ENCODE results near the gene RBM17. TPM values are rescaled to one million over a fixed set of nuclear protein-coding genes. Genes with fewer than 3 reads are reported as not detected.

RBM17 gene
- total RNA-seq, 1 experiment from 2014 or later = 129 TPM

DNA sequence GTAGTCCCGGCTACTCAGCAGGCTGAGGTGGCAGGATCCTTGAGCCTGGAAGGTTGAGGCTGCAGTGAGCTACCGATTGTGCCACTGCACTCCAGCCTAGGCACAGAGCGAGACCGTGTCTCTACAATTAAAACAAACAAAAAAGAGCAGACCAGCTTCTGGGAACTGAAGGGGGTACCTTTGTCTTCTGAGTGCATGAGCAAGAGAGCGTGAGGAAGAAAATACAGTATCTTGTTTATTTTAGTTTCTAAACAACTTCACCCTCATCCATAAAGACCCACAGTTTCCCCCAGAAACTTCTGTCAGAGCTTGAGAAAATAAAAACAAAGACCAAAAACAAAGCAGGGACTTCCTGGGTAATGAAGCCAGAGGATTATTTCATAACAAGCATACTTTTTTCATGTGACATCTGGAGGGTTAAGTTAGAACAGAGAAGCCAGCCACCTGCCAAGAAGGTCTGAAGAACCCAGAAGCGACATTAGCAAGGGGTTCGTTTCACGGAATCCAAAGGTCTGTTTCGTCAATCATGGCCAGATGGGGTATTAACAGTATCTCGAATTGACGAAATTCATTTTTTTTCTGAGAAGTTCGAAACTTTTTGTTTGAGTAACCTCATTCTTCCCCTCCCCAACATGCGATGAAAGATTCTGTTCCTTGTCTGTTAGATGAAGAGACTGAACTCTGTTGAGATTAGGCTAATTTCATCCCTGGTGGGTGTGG, 16.5 kb upstream of the RBM17 start:
- DNase-seq (ENCODE audit: low read depth, low spot score) (no peak), ATAC-seq (no peak)
- peaks cover 41% of the 10 kb centered on the region for H3K27me3 ChIP-seq (ENCODE audit: insufficient read depth, low read length)
- H3K9ac ChIP-seq (ENCODE audit: low read length) = no peak overlapping the region
- H3K36me3 ChIP-seq (ENCODE audit: control insufficient read depth in 1 of 2, insufficient read depth in 2 of 2, low read length in 2 of 2) = no peaks in the 10 kb centered on the region
- no peak overlapping the region for H3K27ac ChIP-seq (ENCODE audit: low read depth, low read length)
- ChIA-PET POLR2A (no interaction called here), RAD21 (ENCODE audit: low non-redundant PET in 1 of 2, low total read pairs in 2 of 2, uncharacterized antibody in 2 of 2, unreplicated experiment in 2 of 2) (no interaction called here), CTCF (no interaction called here)
- H3K4me2 ChIP-seq (ENCODE audit: low read length) = no peak overlapping the region
- no peaks in the 10 kb centered on the region for H4K20me1 ChIP-seq (ENCODE audit: insufficient read depth)
- no peaks in the 10 kb centered on the region for H3K9me2 ChIP-seq (ENCODE audit: insufficient read depth)
- no peak overlapping the region for H2AFZ ChIP-seq (ENCODE audit: low read depth, low read length, poor library complexity, severe bottlenecking)
- H3K4me3 ChIP-seq (replicated peaks in 1 of 2; ENCODE audit: low read depth in 1 of 2, low read length in 2 of 2) = no peak overlapping the region
- H3K9me3 ChIP-seq (ENCODE audit: control insufficient read depth in 1 of 2, insufficient read depth in 1 of 2, low read depth in 1 of 2, low read length in 2 of 2) = no peaks in the 10 kb centered on the region
- no peaks in the 10 kb centered on the region for H3K4me1 ChIP-seq (ENCODE audit: control insufficient read depth in 1 of 2, insufficient read depth in 2 of 2, low read length in 2 of 2)
- no TSS peak for BruUV-seq (replicated peaks)
- intact Hi-C loops (cut with micrococcal nuclease) = no loop called here
- TF ChIP-seq CBX3 (IDR thresholded peaks at IDR 0.05; ENCODE audit: low read depth) (no peak), SIN3A (IDR thresholded peaks at IDR 0.05; ENCODE audit: low read depth) (no peak), JUND (IDR thresholded peaks at IDR 0.05) (no peak), FOSL1 (IDR thresholded peaks at IDR 0.05; ENCODE audit: low read depth) (no peak), SRF (IDR thresholded peaks at IDR 0.05; ENCODE audit: low read depth) (no peak), TCF7L2 (IDR thresholded peaks at IDR 0.05; ENCODE audit: borderline replicate concordance, extremely low read depth, insufficient read depth, insufficient read length) (no peak)
- TF ChIP-seq, protein P1, sequence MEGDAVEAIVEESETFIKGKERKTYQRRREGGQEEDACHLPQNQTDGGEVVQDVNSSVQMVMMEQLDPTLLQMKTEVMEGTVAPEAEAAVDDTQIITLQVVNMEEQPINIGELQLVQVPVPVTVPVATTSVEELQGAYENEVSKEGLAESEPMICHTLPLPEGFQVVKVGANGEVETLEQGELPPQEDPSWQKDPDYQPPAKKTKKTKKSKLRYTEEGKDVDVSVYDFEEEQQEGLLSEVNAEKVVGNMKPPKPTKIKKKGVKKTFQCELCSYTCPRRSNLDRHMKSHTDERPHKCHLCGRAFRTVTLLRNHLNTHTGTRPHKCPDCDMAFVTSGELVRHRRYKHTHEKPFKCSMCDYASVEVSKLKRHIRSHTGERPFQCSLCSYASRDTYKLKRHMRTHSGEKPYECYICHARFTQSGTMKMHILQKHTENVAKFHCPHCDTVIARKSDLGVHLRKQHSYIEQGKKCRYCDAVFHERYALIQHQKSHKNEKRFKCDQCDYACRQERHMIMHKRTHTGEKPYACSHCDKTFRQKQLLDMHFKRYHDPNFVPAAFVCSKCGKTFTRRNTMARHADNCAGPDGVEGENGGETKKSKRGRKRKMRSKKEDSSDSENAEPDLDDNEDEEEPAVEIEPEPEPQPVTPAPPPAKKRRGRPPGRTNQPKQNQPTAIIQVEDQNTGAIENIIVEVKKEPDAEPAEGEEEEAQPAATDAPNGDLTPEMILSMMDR (IDR thresholded peaks at IDR 0.05 in 2 of 3, conservative IDR thresholded peaks at IDR 0.05 in 1 of 3; ENCODE audit: borderline replicate concordance in 1 of 3, insufficient read depth in 1 of 3, low read depth in 2 of 3, low read length in 2 of 3) = no peak
- TF ChIP-seq, protein P2, sequence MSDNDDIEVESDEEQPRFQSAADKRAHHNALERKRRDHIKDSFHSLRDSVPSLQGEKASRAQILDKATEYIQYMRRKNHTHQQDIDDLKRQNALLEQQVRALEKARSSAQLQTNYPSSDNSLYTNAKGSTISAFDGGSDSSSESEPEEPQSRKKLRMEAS (IDR thresholded peaks at IDR 0.05) = no peak
- no peaks in the 10 kb centered on the region for H3K79me2 ChIP-seq (ENCODE audit: insufficient read depth, low read length)

All from HCT116 (cell line).